H1 (cell line): ENCODE results near the gene TAF9B. TPM values are rescaled to one million over a fixed set of nuclear protein-coding genes. Genes with fewer than 3 reads are reported as not detected.

ENCODE experiments used
- CTCF ChIA-PET: fragments of 300-600 bp; sonication (Branson Sonifier 250); formaldehyde crosslinking; loops from one replicate; lab custom pipeline; 2021; ENCODE audit not compliant: partially characterized antibody; lab: Charles Lee
- POLR2A ChIA-PET: fragments of 300-600 bp; sonication (Branson Sonifier 250); formaldehyde crosslinking; loops from one replicate; lab custom pipeline; 2021; ENCODE audit warnings: inconsistent platforms; ENCODE audit not compliant: partially characterized antibody; lab: Charles Lee
- DNase-seq, 2 experiments: peaks; one replicate each; pipeline versions ENCODE4 v3.0.0 to v3.0.0-alpha.2; 2010 to 2022; ENCODE audit warnings: low spot score in 2 of 2, low read depth in 1 of 2, mixed read lengths in 1 of 2
- FAIRE-seq: peaks from 2 replicates; lab custom pipeline; 2011; peaks lifted over from hg19 to GRCh38; lab: Jason Lieb, UNC
- H2AFZ ChIP-seq: 2 replicates; pipeline ENCODE4 v1.8.1; 2012; ENCODE audit warnings: low read length, inconsistent platforms
- H2AK5ac ChIP-seq: 2 replicates; pipeline ENCODE4 v1.6.1; 2013; ENCODE audit warnings: low read depth, low read length
- H2BK120ac ChIP-seq: replicated peaks from 2 replicates; pipeline ENCODE3; 2013; ENCODE audit warnings: low read depth, low read length, inconsistent platforms
- H2BK12ac ChIP-seq: 2 replicates; pipeline ENCODE4 v1.6.1; 2013; ENCODE audit warnings: low read depth, low read length
- H2BK15ac ChIP-seq: 2 replicates; pipeline ENCODE4 v1.6.1; 2013; ENCODE audit warnings: low read length
- H2BK20ac ChIP-seq: 2 replicates; pipeline ENCODE4 v1.6.1; 2013; ENCODE audit warnings: low read length
- H2BK5ac ChIP-seq: 2 replicates; pipeline ENCODE4 v1.6.1; 2013; ENCODE audit warnings: low read depth, low read length
- H3K14ac ChIP-seq: 2 replicates; pipeline ENCODE4 v1.6.1; 2013; ENCODE audit warnings: inconsistent platforms; ENCODE audit not compliant: insufficient read length
- H3K18ac ChIP-seq: 2 replicates; pipeline ENCODE4 v1.6.1; 2013; ENCODE audit warnings: low read length; ENCODE audit errors: extremely low read depth
- H3K23ac ChIP-seq: 2 replicates; pipeline ENCODE4 v1.6.1; 2013; ENCODE audit warnings: inconsistent platforms; ENCODE audit not compliant: insufficient read length
- H3K23me2 ChIP-seq: 2 replicates; pipeline ENCODE4 v1.6.1; 2013; ENCODE audit warnings: low read depth, low read length
- H3K27ac ChIP-seq: 2 replicates; pipeline ENCODE4 v1.6.1; 2011; ENCODE audit warnings: low read depth, low read length, inconsistent platforms
- H3K27me3 ChIP-seq, 4 experiments: replicated peaks in 1 of 4; 1 replicate in 1 of 4; 2 replicates in 3 of 4; pipeline versions ENCODE4 v1.6.1 to v1.8.1; 2011 to 2013; ENCODE audit warnings: low read length in 3 of 4, mild to moderate bottlenecking in 3 of 4, inconsistent platforms in 2 of 4, mixed read lengths in 2 of 4, moderate library complexity in 1 of 4; ENCODE audit not compliant: control insufficient read depth in 3 of 4, insufficient read depth in 3 of 4; ENCODE audit errors: extremely low read depth in 1 of 4
- H3K36me3 ChIP-seq, 4 experiments: 2 replicates each; pipeline versions ENCODE4 v1.6.1 to v1.8.1; 2011 to 2013; ENCODE audit warnings: mild to moderate bottlenecking in 4 of 4, low read length in 3 of 4, moderate library complexity in 2 of 4, control low read depth in 1 of 4, inconsistent platforms in 1 of 4; ENCODE audit not compliant: insufficient read depth in 4 of 4, control insufficient read depth in 2 of 4
- H3K4ac ChIP-seq: replicated peaks from 2 replicates; pipeline ENCODE3; 2013; ENCODE audit warnings: low read length, low read depth, mixed read lengths, inconsistent platforms; ENCODE audit not compliant: insufficient read length
- H3K4me1 ChIP-seq, 4 experiments: replicated peaks in 1 of 4; 1 replicate in 1 of 4; 2 replicates in 3 of 4; pipeline versions ENCODE4 v1.6.1 to v1.8.1; 2011 to 2013; ENCODE audit warnings: low read length in 3 of 4, inconsistent platforms in 2 of 4, mixed read lengths in 1 of 4; ENCODE audit not compliant: insufficient read depth in 4 of 4, control insufficient read depth in 3 of 4
- H3K4me2 ChIP-seq, 2 experiments: 2 replicates each; pipeline versions ENCODE4 v1.6.1 to v1.8.1; 2011 to 2013; ENCODE audit warnings: low read depth in 2 of 2, low read length in 2 of 2, control low read depth in 1 of 2, inconsistent platforms in 1 of 2, mild to moderate bottlenecking in 1 of 2; ENCODE audit not compliant: insufficient read depth in 1 of 2
- H3K4me3 ChIP-seq, 4 experiments: fragments of 200-600, 300-600 bp in 1 of 4; sonication (generic), shearing (Covaris generic), sonication (Bioruptor Twin) in 1 of 4; 2 replicates each; pipeline versions ENCODE4 v1.5.1 to v1.8.1; 2011 to 2016; ENCODE audit warnings: low read length in 4 of 4, low read depth in 3 of 4, control low read depth in 2 of 4, inconsistent platforms in 2 of 4, mild to moderate bottlenecking in 2 of 4, mixed read lengths in 1 of 4, moderate library complexity in 1 of 4; ENCODE audit not compliant: insufficient read depth in 2 of 4; ENCODE audit errors: extremely low read depth in 1 of 4
- H3K56ac ChIP-seq: replicated peaks from 2 replicates; pipeline ENCODE3; 2013; ENCODE audit warnings: low read depth, mild to moderate bottlenecking, mixed read lengths, low read length, inconsistent platforms; ENCODE audit not compliant: insufficient read length
- H3K79me1 ChIP-seq: 2 replicates; pipeline ENCODE4 v1.6.1; 2013; ENCODE audit warnings: low read depth, low read length, control low read depth
- H3K79me2 ChIP-seq, 2 experiments: 2 replicates each; pipeline versions ENCODE4 v1.6.1 to v1.8.1; 2012 to 2013; ENCODE audit warnings: low read length in 2 of 2, mild to moderate bottlenecking in 2 of 2, inconsistent platforms in 1 of 2; ENCODE audit not compliant: insufficient read depth in 2 of 2, control insufficient read depth in 1 of 2
- H3K9ac ChIP-seq, 4 experiments: replicated peaks in 1 of 4; 1 replicate in 1 of 4; 2 replicates in 3 of 4; pipeline versions ENCODE4 v1.6.1 to v1.8.1; 2011 to 2013; ENCODE audit warnings: low read depth in 3 of 4, low read length in 3 of 4, control low read depth in 2 of 4, mild to moderate bottlenecking in 2 of 4, moderate library complexity in 2 of 4, inconsistent platforms in 1 of 4; ENCODE audit errors: extremely low read depth in 1 of 4
- H3K9me3 ChIP-seq, 2 experiments: 2 replicates each; pipeline versions ENCODE4 v1.6.1 to v1.8.1; 2012 to 2013; ENCODE audit warnings: mild to moderate bottlenecking in 2 of 2, moderate library complexity in 2 of 2, control low read depth in 1 of 2, inconsistent platforms in 1 of 2, low read depth in 1 of 2, low read length in 1 of 2, mixed read lengths in 1 of 2; ENCODE audit not compliant: insufficient read depth in 2 of 2
- H4K20me1 ChIP-seq, 2 experiments: replicated peaks in 1 of 2; 2 replicates each; pipeline versions ENCODE3 to v1.8.1; 2011 to 2013; ENCODE audit warnings: inconsistent platforms in 2 of 2, low read length in 2 of 2, mild to moderate bottlenecking in 1 of 2; ENCODE audit not compliant: insufficient read depth in 2 of 2, control insufficient read depth in 1 of 2
- H4K5ac ChIP-seq: 2 replicates; pipeline ENCODE4 v1.6.1; 2013; ENCODE audit warnings: low read length, low read depth, mixed read lengths, inconsistent platforms; ENCODE audit not compliant: insufficient read length
- H4K8ac ChIP-seq: 2 replicates; pipeline ENCODE4 v1.8.0; 2013; ENCODE audit warnings: mild to moderate bottlenecking, moderate library complexity, low read length, inconsistent platforms; ENCODE audit not compliant: insufficient read depth; ENCODE audit errors: extremely low read depth
- H4K91ac ChIP-seq: replicated peaks from 2 replicates; pipeline ENCODE3; 2013; ENCODE audit warnings: low read length, mixed read lengths, inconsistent platforms; ENCODE audit not compliant: insufficient read length
- EGR1 ChIP-seq: IDR thresholded peaks from 2 replicates; pipeline ENCODE4 v1.6.1; 2011; ENCODE audit warnings: low read depth, low read length, borderline replicate concordance
- EP300 ChIP-seq, 2 experiments: IDR thresholded peaks; 1 replicate in 1 of 2; 2 replicates in 1 of 2; pipeline ENCODE4 v1.6.1; 2011 to 2012; ENCODE audit warnings: low read depth in 2 of 2, low read length in 2 of 2, mild to moderate bottlenecking in 2 of 2, borderline replicate concordance in 1 of 2, inconsistent platforms in 1 of 2, moderate library complexity in 1 of 2
- EZH2 ChIP-seq: fragments of 200-600 bp; sonication (generic); IDR thresholded peaks from 2 replicates; pipeline ENCODE4 v1.7.1; 2012; ENCODE audit warnings: low read depth, mild to moderate bottlenecking, moderate library complexity, low read length, inconsistent platforms; ENCODE audit not compliant: severe bottlenecking
- JUN ChIP-seq: IDR thresholded peaks from 2 replicates; pipeline ENCODE4 v1.6.1; 2011; ENCODE audit warnings: low read depth, mild to moderate bottlenecking, improper control_type of control experiment, low read length
- JUND ChIP-seq: IDR thresholded peaks from 2 replicates; pipeline ENCODE4 v1.6.1; 2011; ENCODE audit warnings: mild to moderate bottlenecking, improper control_type of control experiment, low read length
- KDM1A ChIP-seq: fragments of 200-600, 300-600 bp; sonication (generic); IDR thresholded peaks from 2 replicates; pipeline ENCODE4 v1.7.1; 2016; ENCODE audit warnings: mild to moderate bottlenecking, low read length, borderline replicate concordance
- KDM4A ChIP-seq: IDR thresholded peaks from one replicate; pipeline ENCODE4 v1.7.1; 2012; ENCODE audit warnings: low read depth, mild to moderate bottlenecking, moderate library complexity, low read length, inconsistent platforms; ENCODE audit not compliant: severe bottlenecking
- RFX5 ChIP-seq: IDR thresholded peaks from 2 replicates; pipeline ENCODE4 v1.6.1; 2011; ENCODE audit warnings: low read depth, low read length, improper control_type of control experiment, borderline replicate concordance
- SIX5 ChIP-seq: IDR thresholded peaks from 2 replicates; pipeline ENCODE4 v1.6.1; 2011; ENCODE audit warnings: mild to moderate bottlenecking, low read depth, low read length
- SP1 ChIP-seq: IDR thresholded peaks from 2 replicates; pipeline ENCODE4 v1.6.1; 2011; ENCODE audit warnings: low read depth, low read length
- SP2 ChIP-seq: IDR thresholded peaks from 2 replicates; pipeline ENCODE4 v1.6.1; 2012; ENCODE audit warnings: mild to moderate bottlenecking, low read length, inconsistent platforms
- TAF1 ChIP-seq: IDR thresholded peaks from 2 replicates; pipeline ENCODE4 v1.6.1; 2011; ENCODE audit warnings: mild to moderate bottlenecking, low read depth, low read length
- TAF7 ChIP-seq: optimal IDR thresholded peaks from 2 replicates; pipeline ENCODE3; 2011; ENCODE audit warnings: low read depth, mild to moderate bottlenecking, inconsistent platforms, low read length, moderate library complexity, borderline replicate concordance
- WGBS, 2 experiments: shearing (Covaris generic) in 1 of 2; methylation state at CpG; one replicate each; pipeline versions ENCODE4 v1.1.6 to v1.1.7; 2013 to 2015; ENCODE audit warnings: low lambda C conversion rate in 2 of 2, mixed read lengths in 2 of 2, inconsistent platforms in 1 of 2, low coverage in 1 of 2, missing lambda C conversion rate in 1 of 2; ENCODE audit not compliant: insufficient replicate concordance in 2 of 2, insufficient coverage in 1 of 2, insufficient read length in 1 of 2; ENCODE audit errors: extremely low coverage in 1 of 2, missing lambda C conversion rate in 1 of 2; 5-methylcytosine and 5-hydroxymethylcytosine counted together
- polyA plus RNA-seq, 7 experiments: library from polyadenylated mRNA; depleted of rRNA in 3 of 7; stranded (reverse) in 5 of 7; unstranded in 2 of 7; fragments of >200 nt in 5 of 7; fragments of 200-250 nt in 2 of 7; gene quantifications; 1 replicate in 5 of 7; 2 replicates in 1 of 7; 4 replicates in 1 of 7; pipeline versions ENCODE4 v1.2.1 to v1.2.3, GENCODE V29; 2011 to 2013; ENCODE audit warnings: missing spikeins in 2 of 7, mixed read lengths in 2 of 7
- total RNA-seq: library from RNA; stranded (reverse); fragmentation: NEBNext Ultra II Directional; extraction: Animal tissue kit (Norgen Biotek cat#: 25700); gene quantifications from 2 replicates; pipeline ENCODE4 v1.2.1, GENCODE V29; 2021

Gene TAF9B
- total and polyA plus RNA-seq, 2 of the 8 experiments (the other 6 are each of a cell fraction or from before 2014, with no cell fraction given): 23.8 to 42.8 TPM

- no peak overlapping the region for H4K8ac ChIP-seq
- no peak overlapping the region for H3K27ac ChIP-seq
- 82% methylated on average over 9 of the region's 10 CpGs; no CpG with 5 or more reads in 1 of the 2 experiments for whole genome bisulfite sequencing, 2 experiments
- H3K79me1 ChIP-seq: no peaks in the 10 kb centered on the region
- no peak overlapping the region for H3K4ac ChIP-seq
- no peak overlapping the region for H2AK5ac ChIP-seq
- H3K56ac ChIP-seq: no peak overlapping the region
- FAIRE-seq: no peak
- H3K4me1 ChIP-seq: no peaks in the 10 kb centered on the region; a peak in 1 of 7 replicates
- H3K14ac ChIP-seq: no peak overlapping the region
- H2BK120ac ChIP-seq: no peak overlapping the region
- ChIA-PET POLR2A (no interaction called here), CTCF (no interaction called here)
- H4K20me1 ChIP-seq: peaks cover 7 to 17% of the 10 kb centered on the region in 2 experiments
- H3K9me3 ChIP-seq: no peaks in the 10 kb centered on the region
- no peak for DNase-seq
- no peak overlapping the region for H2BK15ac ChIP-seq
- no peak overlapping the region for H2BK20ac ChIP-seq
- no peak overlapping the region for H2BK5ac ChIP-seq
- H4K91ac ChIP-seq: no peak overlapping the region
- no peak overlapping the region for H2BK12ac ChIP-seq
- no peak overlapping the region for H3K23ac ChIP-seq
- H3K4me3 ChIP-seq: no peak overlapping the region
- peaks cover 8 to 73% (median 30%) of the 10 kb centered on the region in 4 experiments for H3K36me3 ChIP-seq
- H3K23me2 ChIP-seq: no peaks in the 10 kb centered on the region
- H4K5ac ChIP-seq: no peak overlapping the region
- no peak overlapping the region for H3K9ac ChIP-seq
- peaks cover 17 to 92% of the 10 kb centered on the region in 2 experiments for H3K79me2 ChIP-seq
- no peak overlapping the region for H3K4me2 ChIP-seq
- H3K27me3 ChIP-seq: no peaks in the 10 kb centered on the region
- H2AFZ ChIP-seq: no peak overlapping the region
- H3K18ac ChIP-seq: no peak overlapping the region
- no peak for TF ChIP-seq EP300 (IDR thresholded peaks at IDR 0.05; ENCODE audit: borderline replicate concordance in 1 of 2, low read depth in 2 of 2, low read length in 2 of 2)
- TF ChIP-seq TAF1: no peak
- TF ChIP-seq SP2: no peak
- no peak for TF ChIP-seq JUN
- TF ChIP-seq EGR1: no peak
- no peak for TF ChIP-seq RFX5
- TF ChIP-seq JUND: no peak
- no peak for TF ChIP-seq KDM1A
- no peak for TF ChIP-seq SIX5
- no peak for TF ChIP-seq SP1
- TF ChIP-seq TAF7: no peak
- no peak for TF ChIP-seq EZH2
- no peak for TF ChIP-seq KDM4A
Observed at GRCh38 chrX:78111140-78111931, 28.1 kb downstream of the TAF9B start.
